ENCODE results near the gene PACSIN1.

GRCh38 chr6:34465531-34466241 lies at the start of gene PACSIN1:
- TF ChIP-seq CTCF (IDR thresholded peaks at IDR 0.05; ENCODE audit: low read depth, low read length) (no peak), EZH2phosphoT487 (IDR thresholded peaks at IDR 0.05; ENCODE audit: low read depth) (no peak)
